Ishikawa (cell line): ENCODE results near the gene TFB1M.
A peak's percentile ranks its signal among the peaks of the same experiment; 100 is the strongest.

ENCODE experiments used
- CEBPB ChIP-seq: IDR thresholded peaks from 2 replicates; pipeline ENCODE4 v1.6.1; 2012
- CREB1 ChIP-seq: IDR thresholded peaks from 2 replicates; pipeline ENCODE4 v1.6.1; 2012; ENCODE audit warnings: low read depth
- EGR1 ChIP-seq: IDR thresholded peaks from 2 replicates; pipeline ENCODE4 v1.6.1; 2012
- EP300 ChIP-seq: IDR thresholded peaks from 2 replicates; pipeline ENCODE4 v1.6.1; 2012; ENCODE audit warnings: borderline replicate concordance
- FOXM1 ChIP-seq: IDR thresholded peaks from 2 replicates; pipeline ENCODE4 v1.6.1; 2012; ENCODE audit warnings: low read depth, borderline replicate concordance
- NFIC ChIP-seq: IDR thresholded peaks from 2 replicates; pipeline ENCODE4 v1.6.1; 2012
- RAD21 ChIP-seq: IDR thresholded peaks from 2 replicates; pipeline ENCODE4 v1.6.1; 2012; ENCODE audit warnings: low read depth
- TAF1 ChIP-seq: IDR thresholded peaks from 2 replicates; pipeline ENCODE4 v1.6.1; 2012; ENCODE audit warnings: low read depth, mild to moderate bottlenecking
- TCF12 ChIP-seq: IDR thresholded peaks from 2 replicates; pipeline ENCODE4 v1.6.1; 2012; ENCODE audit warnings: low read depth
- TEAD4 ChIP-seq: IDR thresholded peaks from 2 replicates; pipeline ENCODE4 v1.6.1; 2012
- YY1 ChIP-seq: IDR thresholded peaks from 2 replicates; pipeline ENCODE4 v1.6.1; 2012; ENCODE audit warnings: low read depth
- ZBTB7A ChIP-seq: IDR thresholded peaks from 2 replicates; pipeline ENCODE4 v1.6.1; 2012; ENCODE audit warnings: low read depth
- TF ChIP-seq, protein P1 (sequence below): IDR thresholded peaks from 2 replicates; pipeline ENCODE4 v1.6.1; 2012; ENCODE audit warnings: low read depth, mild to moderate bottlenecking
- TF ChIP-seq, protein P2 (sequence below): IDR thresholded peaks from 2 replicates; pipeline ENCODE4 v1.6.1; 2012
- TF ChIP-seq, protein P3 (sequence below): IDR thresholded peaks from 2 replicates; pipeline ENCODE4 v1.6.1; 2012

TFB1M gene

DNA sequence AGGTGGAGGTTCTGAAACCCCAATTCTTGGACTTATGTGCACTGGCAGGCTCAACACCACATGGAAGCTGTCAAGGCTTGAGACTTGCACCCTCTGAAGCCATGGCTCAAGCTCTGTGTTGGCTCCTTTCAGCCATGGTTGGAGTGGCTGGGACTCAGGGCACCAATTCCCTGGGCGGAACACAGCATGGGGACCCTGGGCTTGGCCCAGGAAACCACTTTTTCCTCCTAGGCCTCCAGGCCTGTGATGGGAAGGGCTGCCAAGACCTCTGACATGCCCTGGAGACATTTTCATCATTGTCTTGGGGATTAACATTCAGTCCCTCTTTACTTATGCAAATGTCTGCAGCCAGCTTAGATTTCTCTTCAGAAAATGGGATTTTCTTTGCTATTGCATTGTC lies 76.7 kb downstream of the TFB1M start:
- TF ChIP-seq, protein P1, sequence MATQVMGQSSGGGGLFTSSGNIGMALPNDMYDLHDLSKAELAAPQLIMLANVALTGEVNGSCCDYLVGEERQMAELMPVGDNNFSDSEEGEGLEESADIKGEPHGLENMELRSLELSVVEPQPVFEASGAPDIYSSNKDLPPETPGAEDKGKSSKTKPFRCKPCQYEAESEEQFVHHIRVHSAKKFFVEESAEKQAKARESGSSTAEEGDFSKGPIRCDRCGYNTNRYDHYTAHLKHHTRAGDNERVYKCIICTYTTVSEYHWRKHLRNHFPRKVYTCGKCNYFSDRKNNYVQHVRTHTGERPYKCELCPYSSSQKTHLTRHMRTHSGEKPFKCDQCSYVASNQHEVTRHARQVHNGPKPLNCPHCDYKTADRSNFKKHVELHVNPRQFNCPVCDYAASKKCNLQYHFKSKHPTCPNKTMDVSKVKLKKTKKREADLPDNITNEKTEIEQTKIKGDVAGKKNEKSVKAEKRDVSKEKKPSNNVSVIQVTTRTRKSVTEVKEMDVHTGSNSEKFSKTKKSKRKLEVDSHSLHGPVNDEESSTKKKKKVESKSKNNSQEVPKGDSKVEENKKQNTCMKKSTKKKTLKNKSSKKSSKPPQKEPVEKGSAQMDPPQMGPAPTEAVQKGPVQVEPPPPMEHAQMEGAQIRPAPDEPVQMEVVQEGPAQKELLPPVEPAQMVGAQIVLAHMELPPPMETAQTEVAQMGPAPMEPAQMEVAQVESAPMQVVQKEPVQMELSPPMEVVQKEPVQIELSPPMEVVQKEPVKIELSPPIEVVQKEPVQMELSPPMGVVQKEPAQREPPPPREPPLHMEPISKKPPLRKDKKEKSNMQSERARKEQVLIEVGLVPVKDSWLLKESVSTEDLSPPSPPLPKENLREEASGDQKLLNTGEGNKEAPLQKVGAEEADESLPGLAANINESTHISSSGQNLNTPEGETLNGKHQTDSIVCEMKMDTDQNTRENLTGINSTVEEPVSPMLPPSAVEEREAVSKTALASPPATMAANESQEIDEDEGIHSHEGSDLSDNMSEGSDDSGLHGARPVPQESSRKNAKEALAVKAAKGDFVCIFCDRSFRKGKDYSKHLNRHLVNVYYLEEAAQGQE: no peak
- TF ChIP-seq EP300 (no peak), CEBPB (no peak), EGR1 (no peak), CREB1 (no peak), TEAD4 (no peak), TCF12 (no peak), RAD21 (no peak), NFIC (no peak), TAF1 (no peak), ZBTB7A (no peak)
- TF ChIP-seq, protein P2, sequence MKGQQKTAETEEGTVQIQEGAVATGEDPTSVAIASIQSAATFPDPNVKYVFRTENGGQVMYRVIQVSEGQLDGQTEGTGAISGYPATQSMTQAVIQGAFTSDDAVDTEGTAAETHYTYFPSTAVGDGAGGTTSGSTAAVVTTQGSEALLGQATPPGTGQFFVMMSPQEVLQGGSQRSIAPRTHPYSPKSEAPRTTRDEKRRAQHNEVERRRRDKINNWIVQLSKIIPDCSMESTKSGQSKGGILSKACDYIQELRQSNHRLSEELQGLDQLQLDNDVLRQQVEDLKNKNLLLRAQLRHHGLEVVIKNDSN: no peak
- TF ChIP-seq, protein P3, sequence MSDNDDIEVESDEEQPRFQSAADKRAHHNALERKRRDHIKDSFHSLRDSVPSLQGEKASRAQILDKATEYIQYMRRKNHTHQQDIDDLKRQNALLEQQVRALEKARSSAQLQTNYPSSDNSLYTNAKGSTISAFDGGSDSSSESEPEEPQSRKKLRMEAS: no peak

DNA sequence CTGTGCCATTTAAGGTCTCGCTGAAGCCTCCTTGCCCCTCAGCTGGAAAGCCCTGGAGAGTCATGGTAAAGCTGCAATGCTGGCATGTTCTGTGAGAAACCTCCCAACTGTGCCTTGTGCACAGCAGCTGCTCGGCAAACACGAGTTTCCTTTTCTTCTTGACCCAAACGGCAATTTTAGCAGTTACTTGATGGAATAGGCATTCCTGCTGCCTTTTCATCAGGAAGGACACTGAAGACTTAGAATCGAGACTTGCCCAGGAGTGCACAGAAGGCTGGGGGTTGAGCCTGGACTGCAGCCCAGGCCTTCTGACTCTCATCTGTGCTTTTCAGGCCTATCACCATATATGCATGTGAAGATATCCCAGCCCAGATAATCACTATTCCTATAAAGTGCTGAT lies 79.2 kb downstream of the TFB1M start:
- TF ChIP-seq YY1 (no peak), RAD21 (no peak), FOXM1 (no peak), CEBPB (no peak), NFIC (no peak), ZBTB7A (no peak), CREB1 (no peak), TAF1 (no peak), EP300 (no peak), TEAD4 (no peak), TCF12 (no peak)
- TF ChIP-seq, protein P1: no peak
- TF ChIP-seq, protein P2: no peak
- TF ChIP-seq, protein P3: no peak

DNA sequence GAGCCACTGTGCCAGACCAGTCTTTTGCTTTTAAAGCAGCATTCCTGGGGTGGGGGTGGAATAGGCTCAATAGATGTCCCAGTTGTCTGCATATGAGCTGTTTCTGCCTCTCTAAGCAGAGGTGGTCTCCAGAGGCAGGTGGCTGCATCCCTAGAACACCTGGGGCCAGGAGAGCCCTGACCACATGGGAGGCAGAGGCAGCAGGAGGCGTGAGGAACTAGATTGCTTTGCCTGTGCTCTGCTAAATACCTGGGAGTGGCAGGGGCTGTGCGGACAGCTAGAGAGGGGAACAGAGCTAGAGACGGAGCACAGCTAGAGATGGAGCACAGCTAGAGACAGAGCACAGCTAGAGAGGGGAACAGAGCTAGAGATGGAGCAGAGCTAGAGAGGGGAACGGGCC lies 79.6 kb downstream of the TFB1M start:
- TF ChIP-seq ZBTB7A: no peak
- TF ChIP-seq TEAD4: peak; percentile 21; the same call in 1 of the 2 replicates

DNA sequence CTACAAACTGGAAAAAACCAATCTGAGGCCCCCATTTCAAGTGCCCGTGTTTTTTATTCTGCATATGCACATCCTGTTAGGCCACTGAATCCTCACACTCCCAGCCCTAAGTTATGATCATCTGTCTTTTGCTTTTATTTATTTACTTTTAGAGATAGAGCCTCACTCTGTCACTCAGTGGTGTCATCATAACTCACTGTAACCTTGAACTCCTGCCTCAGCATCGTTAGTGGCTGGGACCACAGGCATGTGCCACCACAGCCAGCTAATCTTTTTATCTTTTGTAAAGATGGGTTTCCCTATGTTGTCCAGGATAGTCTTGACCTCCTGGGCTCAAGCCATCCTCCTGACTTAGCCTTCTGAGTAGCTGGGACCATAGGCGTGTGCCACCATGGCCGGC lies 80.1 kb downstream of the TFB1M start:
- TF ChIP-seq CREB1 (no peak), EGR1 (no peak), TEAD4 (no peak), EP300 (no peak), TCF12 (no peak), FOXM1 (no peak)
- TF ChIP-seq, protein P1: no peak
- TF ChIP-seq, protein P3: no peak

DNA sequence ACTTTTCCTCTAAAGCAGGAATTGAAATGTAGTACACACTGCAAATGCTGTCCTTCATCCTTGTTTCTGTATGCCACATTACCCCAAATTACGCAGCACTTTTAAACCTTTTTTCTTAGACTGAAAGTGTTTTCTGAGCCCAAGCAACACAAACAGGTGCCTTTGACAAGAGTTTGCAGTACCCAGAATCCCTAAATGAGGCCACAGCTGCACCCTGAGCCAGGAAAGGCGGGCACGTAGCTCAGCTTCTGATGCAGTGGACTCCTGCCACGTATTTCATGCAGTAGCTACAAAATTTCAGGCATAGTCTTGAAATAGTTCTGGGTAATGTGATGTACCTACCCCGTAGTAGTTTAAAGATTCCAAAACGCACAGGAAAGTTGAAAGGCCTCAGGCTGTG lies 81.4 kb downstream of the TFB1M start:
- TF ChIP-seq NFIC: no peak
- no peak for TF ChIP-seq YY1
- TF ChIP-seq, protein P1: no peak
- TF ChIP-seq, protein P2: no peak
- no peak for TF ChIP-seq EGR1
- TF ChIP-seq RAD21: no peak
- TF ChIP-seq, protein P3: no peak
- no peak for TF ChIP-seq FOXM1
- no peak for TF ChIP-seq CEBPB
- no peak for TF ChIP-seq EP300
- no peak for TF ChIP-seq ZBTB7A
- no peak for TF ChIP-seq CREB1
- TF ChIP-seq TEAD4: no peak
- no peak for TF ChIP-seq TAF1
